Effector CD8-positive, alpha-beta T cell (primary cell): Measurements from ENCODE around the gene ATAD2B.
"Not testable (repeated sequence)": the region's sequence is repeated elsewhere in the genome, so short reads cannot be mapped to it uniquely, and the experiment has no call there.

Source experiments
- DNase-seq: peaks from one replicate; lab custom pipeline; 2025; lab: John Stamatoyannopoulos, UW
- total RNA-seq, 4 experiments: gene quantifications; one replicate each; lab custom pipeline; 2026; lab: John Stamatoyannopoulos, UW

Gene ATAD2B
- 90.0 to 129 (median 120) reads per million in 4 experiments for total RNA-seq

DNA sequence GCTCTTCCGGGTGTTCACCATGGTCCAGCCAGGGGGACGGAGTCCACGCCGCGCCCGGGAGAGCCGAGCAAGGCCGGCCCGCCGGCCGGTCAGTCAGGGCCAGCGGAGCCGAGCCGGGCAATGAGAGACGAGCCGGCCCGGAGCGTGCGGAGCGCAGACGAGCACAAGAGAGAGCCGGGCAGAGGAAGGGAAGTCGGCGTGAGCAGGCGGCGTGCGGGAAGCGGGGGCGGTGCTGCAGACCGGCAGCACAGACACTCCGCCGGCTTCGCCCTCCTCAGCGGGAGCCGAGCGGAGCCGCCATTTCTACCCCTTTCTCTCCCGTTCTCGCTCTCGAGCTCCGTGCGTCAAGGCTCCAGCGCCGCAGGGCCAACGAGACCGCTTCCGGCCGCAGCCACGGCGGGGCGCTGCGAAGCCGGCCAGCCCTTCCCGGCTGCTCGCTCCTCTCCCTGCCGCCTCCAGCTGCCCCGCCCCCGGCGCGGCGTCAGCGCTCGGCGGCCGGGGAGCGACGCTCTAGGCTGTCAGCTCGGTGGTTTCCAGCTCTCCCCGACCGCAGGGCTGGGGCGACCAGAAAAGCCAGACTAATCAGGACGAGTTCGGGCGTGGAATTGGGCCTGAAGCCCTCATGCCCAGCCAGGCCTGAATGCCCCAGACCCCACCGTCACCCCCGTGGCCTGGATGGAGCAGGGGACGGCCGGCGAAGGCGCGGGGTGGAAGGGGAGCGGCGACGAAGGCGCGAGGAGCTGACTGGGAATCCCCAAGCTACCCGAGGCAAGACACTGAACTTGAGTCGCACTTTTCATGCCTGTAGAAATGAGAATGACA lies at the start of gene ATAD2B:
Gene ATAD2B, minus strand, starts transcription at position 374 of the 822 bp plus-strand sequence. Its CDS starts 353 bp downstream, at position 21.
- DNase-seq: peak; percentile 82

DNA sequence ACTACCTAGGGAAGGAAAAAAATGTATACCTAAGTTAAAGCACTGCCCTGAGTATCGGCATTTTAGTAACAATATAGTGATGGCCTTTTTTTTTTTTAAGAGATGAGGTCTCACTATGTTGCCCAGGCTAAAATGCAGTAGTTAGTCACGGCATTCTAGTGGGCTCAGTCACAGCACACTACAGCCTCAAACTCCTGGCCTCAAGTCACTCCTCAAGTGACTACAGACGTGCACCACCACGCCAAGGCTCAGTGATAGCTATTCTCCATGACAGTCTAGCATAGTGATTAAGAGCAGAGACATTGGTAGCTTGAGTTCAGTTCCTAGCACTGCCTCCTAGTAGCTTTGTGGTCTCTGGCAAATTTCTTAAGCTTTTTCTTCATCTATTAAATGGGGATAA lies 40.9 kb upstream of the ATAD2B start:
- DNase-seq: no peak

GRCh38 chr2:23954325-23955014 lies 27.5 kb upstream of the ATAD2B start:
- DNase-seq: no peak

DNA sequence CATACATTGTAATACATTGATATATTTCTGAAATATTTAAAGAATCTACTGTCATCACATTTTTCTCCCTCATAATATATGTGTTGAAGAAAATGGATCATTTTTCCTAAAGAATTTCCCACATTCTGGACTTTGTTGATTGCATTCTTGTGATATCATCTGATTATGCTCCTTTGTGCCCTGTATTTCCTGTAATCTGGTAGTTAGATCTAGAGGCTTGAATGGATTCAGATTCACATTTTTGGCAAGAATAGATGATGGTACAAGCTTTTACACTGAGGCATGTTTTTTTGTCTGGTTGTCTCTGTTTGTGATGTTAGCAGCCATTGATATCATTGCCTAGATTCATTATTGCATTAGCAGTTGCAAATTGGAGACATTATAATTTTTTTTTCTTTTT lies 26.7 kb upstream of the ATAD2B start:
- DNase-seq: no peak

- DNase-seq: not testable (repeated sequence)
These were observed 25.6 kb upstream of the ATAD2B start for GRCh38 chr2:23952558-23952957.

- DNase-seq: no peak
These were observed 20.4 kb upstream of the ATAD2B start for GRCh38 chr2:23947350-23947749.

- no peak for DNase-seq
These were observed 18.1 kb upstream of the ATAD2B start for GRCh38 chr2:23944976-23945375.

GRCh38 chr2:23944527-23944926 lies 17.6 kb upstream of the ATAD2B start:
- DNase-seq: no peak

- DNase-seq: no peak
These were observed 16.7 kb upstream of the ATAD2B start for GRCh38 chr2:23943666-23944065.

DNA sequence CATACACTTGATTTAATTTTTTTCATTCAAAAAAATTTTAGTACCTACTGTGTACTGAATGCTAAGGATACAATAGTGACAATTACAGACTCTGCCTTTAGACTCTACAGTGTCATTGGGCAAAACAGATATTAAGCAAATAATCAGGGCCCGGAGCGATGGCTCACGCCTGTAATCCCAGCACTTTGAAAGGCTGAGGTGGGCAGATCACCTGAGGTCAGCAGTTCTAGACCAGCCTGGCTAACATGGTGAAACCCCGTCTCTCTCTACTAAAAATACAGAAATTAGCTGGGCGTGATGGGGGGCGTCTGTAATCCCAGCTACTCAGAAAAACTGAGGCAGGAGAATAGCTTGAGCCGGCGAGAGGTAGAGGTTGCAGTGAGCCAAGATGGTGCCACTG lies 14.7 kb upstream of the ATAD2B start:
- DNase-seq: no peak

- no peak for DNase-seq
These were observed 14.0 kb upstream of the ATAD2B start for GRCh38 chr2:23940718-23941620.

GRCh38 chr2:23939987-23940717 lies 13.2 kb upstream of the ATAD2B start, which contains the start of gene UBXN2A:
Gene UBXN2A (plus strand): TSS chr2:23940463. CDS start chr2:23958315, 17,852 bp downstream.
- peak; percentile 59 for DNase-seq

DNA sequence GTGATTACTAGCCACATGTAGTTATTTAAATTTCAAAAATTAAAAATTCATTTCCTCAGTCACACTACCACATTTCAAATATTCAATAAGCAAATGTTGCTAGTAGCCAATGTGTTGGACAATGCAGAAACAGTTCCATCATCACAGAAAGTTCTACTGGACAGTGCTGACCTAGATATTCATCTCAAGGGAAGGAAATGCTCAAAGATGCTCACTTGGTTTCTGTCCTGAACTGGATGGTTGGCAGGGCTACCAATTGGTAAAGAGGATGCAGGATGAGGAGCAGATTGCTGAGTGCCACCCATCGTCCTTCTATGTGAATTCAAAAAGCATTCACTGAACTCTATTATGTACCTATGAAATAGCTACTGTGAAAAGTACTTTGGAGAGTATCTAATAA lies 7.3 kb upstream of the ATAD2B start:
- no peak for DNase-seq

GRCh38 chr2:23926290-23926749 lies 603 bp downstream of the ATAD2B start:
- DNase-seq: no peak

DNA sequence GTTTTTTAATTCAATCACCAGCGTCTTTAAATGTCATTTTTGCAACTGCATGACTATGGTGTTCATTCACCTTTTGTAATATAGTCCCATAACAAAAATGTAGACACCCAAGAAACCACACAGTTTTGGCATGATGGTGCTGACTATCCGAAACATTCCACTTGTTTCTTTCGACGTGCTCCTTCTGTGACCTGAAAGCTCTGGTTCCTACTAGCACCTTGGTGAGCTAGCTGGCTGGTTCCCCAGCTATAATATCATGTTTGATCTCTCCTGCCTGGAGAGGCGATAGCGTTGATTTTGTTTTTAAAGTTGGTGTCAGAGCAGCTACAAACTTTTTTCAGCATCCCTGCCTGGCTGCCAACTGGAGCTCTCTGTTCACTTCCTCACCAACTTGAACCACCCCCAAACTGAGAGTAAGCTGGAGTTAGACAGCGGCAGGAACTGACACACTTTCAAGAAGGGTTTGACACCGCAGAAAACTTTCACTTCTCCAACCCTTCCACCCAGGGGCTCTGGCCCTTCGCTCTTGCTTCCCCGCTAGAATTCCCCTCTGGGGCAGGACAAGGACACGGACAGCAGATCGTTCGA lies 1.1 kb downstream of the ATAD2B start:
- DNase-seq: peak; percentile 23

DNA sequence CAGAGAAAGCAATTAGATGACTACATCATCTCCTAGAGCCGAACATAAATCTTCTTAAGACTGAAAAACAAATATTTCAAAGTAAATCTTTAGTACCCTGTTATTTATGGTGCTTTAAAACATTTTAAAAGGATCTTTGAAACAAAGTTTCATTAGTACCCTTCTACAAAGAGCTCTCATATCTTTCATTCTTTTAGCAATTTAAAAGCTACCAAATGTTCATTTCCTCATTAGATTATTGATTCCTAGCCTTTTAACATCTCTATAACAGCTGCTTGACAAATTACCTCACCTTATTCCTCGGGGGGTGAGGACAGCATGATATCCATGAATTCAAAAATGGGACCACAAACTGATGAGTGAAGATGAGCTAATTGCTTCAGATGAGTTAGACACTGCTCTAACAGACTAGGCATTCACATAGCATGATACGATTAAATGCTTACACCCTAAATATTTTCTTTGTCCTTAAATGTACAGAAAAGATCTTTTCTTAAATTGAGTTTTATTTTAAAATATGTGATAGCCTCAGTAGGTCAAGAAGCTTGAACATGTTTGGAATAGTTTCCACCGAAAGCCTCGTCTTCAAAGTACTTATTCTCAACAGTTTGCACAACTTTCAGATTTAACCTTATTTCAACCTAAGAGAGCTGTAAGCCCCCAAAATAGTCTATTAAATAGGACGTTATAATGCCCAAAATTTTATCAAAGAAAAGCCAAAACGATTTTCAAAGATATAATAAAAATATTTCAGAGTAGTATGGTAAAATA lies 2.1 kb downstream of the ATAD2B start:
- DNase-seq: no peak

DNA sequence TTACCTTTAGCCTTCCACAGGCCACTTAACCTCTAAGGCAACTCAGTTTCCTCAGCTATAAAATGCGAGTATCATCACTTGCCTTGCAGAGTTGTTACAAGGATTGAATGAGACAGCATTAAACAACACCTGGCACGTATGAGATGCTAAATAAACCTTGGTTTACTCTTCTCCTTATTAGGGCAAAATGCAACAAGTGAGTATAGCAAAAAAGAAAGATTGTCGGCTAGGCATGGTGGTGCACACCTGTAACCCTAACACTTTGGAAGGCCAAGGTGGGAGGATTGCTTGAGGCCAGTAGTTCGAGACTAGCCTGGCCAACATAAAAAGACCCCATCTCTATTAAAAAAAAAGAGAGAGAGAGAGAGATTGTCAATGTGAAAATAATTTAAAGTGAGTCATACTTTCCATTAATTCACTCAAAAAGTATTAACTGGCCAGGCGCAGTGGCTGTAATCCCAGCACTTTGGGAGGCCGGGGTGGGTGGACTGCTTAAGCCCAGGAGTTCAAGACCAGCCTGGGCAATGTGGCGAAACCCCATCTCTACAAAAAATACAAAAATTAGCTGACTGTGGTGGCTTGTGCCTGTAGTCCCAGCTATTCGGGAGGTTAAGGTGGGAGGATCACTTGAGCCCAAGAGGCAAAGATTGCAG lies 8.0 kb downstream of the ATAD2B start:
- no peak for DNase-seq

DNA sequence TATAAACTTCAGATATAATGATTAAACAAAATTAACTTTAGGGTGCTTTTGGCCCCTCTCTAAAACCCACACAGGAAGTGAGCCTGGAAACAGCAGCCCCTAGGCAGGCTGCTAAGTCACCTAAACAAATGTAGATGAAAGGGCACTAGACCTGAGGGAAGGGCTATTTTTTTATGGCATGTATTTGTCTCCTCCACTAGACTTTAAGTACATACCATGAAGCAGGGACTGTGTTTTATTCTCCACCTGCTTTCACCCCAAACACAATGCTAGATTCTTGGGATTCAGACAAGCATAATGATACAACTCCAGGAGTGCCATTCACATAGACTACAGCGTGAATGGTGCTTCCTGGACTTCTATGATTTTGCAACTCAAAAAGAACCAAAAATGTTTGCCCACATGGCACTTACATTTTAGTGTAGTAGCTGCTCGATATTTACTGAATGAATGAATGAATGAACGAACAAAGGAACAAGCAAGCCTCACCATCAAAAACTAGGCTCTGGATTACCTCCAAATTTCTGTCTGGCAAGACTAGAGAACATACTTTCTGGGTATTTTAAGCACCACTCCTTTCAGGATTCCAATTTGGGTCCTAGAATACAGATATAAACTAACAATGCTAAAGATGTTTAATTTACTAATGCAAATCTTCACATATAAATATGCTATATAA lies 10.1 kb downstream of the ATAD2B start:
- DNase-seq: no peak

DNA sequence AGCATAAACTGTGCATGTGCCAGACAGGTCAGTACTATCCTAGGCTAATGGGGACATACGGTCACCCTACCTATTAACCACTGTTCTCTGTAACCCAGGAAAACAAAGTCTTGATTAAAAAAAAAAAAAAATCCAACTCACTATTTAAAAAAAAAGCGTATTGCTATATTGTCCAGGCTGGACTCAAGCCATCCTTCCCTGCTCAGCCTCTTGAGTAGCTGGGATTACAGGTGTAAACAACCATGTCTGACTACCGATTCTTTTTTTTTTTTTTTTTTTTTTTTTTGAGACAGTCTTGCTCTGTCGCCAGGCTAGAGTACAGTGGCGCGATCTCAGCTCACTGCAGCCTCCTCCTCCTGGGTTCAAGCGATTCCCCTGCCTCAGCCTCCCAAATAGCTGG lies 11.6 kb downstream of the ATAD2B start:
- DNase-seq: no peak
